HepG2 (cell line): ENCODE measurements around the gene CREB3. TPM values are rescaled to one million over a fixed set of nuclear protein-coding genes. Genes with fewer than 3 reads are reported as not detected.

ENCODE experiments used
- BORCS8-MEF2B ChIP-seq: sonication (generic); formaldehyde crosslinking; IDR thresholded peaks from 2 replicates; pipeline ENCODE4 v1.8.0; 2022; ENCODE audit warnings: mild to moderate bottlenecking, missing genetic modification reagents
- CCDC6 ChIP-seq: sonication (generic); formaldehyde crosslinking; IDR thresholded peaks from 2 replicates; pipeline ENCODE4 v1.8.1; 2022; ENCODE audit warnings: mild to moderate bottlenecking, missing genetic modification reagents, moderate library complexity
- CEBPB ChIP-seq: IDR thresholded peaks from 2 replicates; pipeline ENCODE4 v1.6.1; 2011; ENCODE audit warnings: low read depth, low read length, improper control_type of control experiment, borderline replicate concordance
- CEBPG ChIP-seq: IDR thresholded peaks from 2 replicates; pipeline ENCODE4 v1.6.1; 2016
- E2F1 ChIP-seq: sonication (generic); formaldehyde crosslinking; IDR thresholded peaks from 2 replicates; pipeline ENCODE4 v1.5.0; 2020; ENCODE audit warnings: missing genetic modification reagents
- HNRNPUL1 ChIP-seq: fragments of 200-400 bp; formaldehyde crosslinking; IDR thresholded peaks from 2 replicates; pipeline ENCODE4 v1.6.1; 2017; ENCODE audit warnings: low read depth, mild to moderate bottlenecking, low read length, moderate library complexity
- KDM1A ChIP-seq: IDR thresholded peaks from 2 replicates; pipeline ENCODE4 v1.6.1; 2016; ENCODE audit warnings: missing compliant biosample characterization
- KDM3A ChIP-seq: IDR thresholded peaks from 2 replicates; pipeline ENCODE4 v1.6.1; 2018; ENCODE audit warnings: low read depth, missing compliant biosample characterization
- PITX1 ChIP-seq: sonication (generic); formaldehyde crosslinking; IDR thresholded peaks from 2 replicates; pipeline ENCODE4 v1.5.1; 2020; ENCODE audit warnings: mild to moderate bottlenecking, missing genetic modification reagents
- RXRB ChIP-seq: IDR thresholded peaks from 2 replicates; pipeline ENCODE4 v1.6.1; 2016; ENCODE audit warnings: borderline replicate concordance, missing genetic modification reagents, missing compliant biosample characterization
- TEF ChIP-seq: sonication (generic); formaldehyde crosslinking; IDR thresholded peaks from 2 replicates; pipeline ENCODE4 v1.5.0; 2020; ENCODE audit warnings: missing genetic modification reagents
- ZBTB7A ChIP-seq: sonication (generic); formaldehyde crosslinking; IDR thresholded peaks from 2 replicates; pipeline ENCODE4 v1.8.0; 2022; ENCODE audit warnings: mild to moderate bottlenecking, missing genetic modification reagents
- ZBTB7B ChIP-seq: sonication (generic); formaldehyde crosslinking; IDR thresholded peaks from 2 replicates; pipeline ENCODE4 v1.4.0; 2020; ENCODE audit warnings: missing genetic modification reagents
- ZMYM2 ChIP-seq: sonication (generic); formaldehyde crosslinking; IDR thresholded peaks from 2 replicates; pipeline ENCODE4 v1.8.0; 2022; ENCODE audit warnings: mild to moderate bottlenecking, missing genetic modification reagents
- ZNF180 ChIP-seq: sonication (generic); formaldehyde crosslinking; IDR thresholded peaks from 2 replicates; pipeline ENCODE4 v1.4.0; 2020; ENCODE audit warnings: low read depth, missing genetic modification reagents, borderline replicate concordance
- ZNF264 ChIP-seq: sonication (generic); formaldehyde crosslinking; IDR thresholded peaks from 2 replicates; pipeline ENCODE4 v1.4.0; 2020; ENCODE audit warnings: missing genetic modification reagents
- ZNF282 ChIP-seq: fragments of 450-650 bp; IDR thresholded peaks from 2 replicates; pipeline ENCODE4 v1.6.1; 2018; ENCODE audit not compliant: partially characterized antibody
- ZNF3 ChIP-seq: IDR thresholded peaks from 2 replicates; pipeline ENCODE4 v1.7.0; 2017; ENCODE audit warnings: inconsistent platforms
- ZNF407 ChIP-seq: sonication (generic); formaldehyde crosslinking; IDR thresholded peaks from one replicate; pipeline ENCODE4 v1.5.1; 2020; ENCODE audit warnings: mild to moderate bottlenecking, missing genetic modification reagents; ENCODE audit errors: not compliant biosample characterization
- ZNF451 ChIP-seq: sonication (generic); formaldehyde crosslinking; IDR thresholded peaks from 2 replicates; pipeline ENCODE4 v1.5.0; 2020; ENCODE audit warnings: mild to moderate bottlenecking, missing genetic modification reagents
- ZNF749 ChIP-seq: sonication (generic); formaldehyde crosslinking; IDR thresholded peaks from 2 replicates; pipeline ENCODE4 v1.8.0; 2022; ENCODE audit warnings: mild to moderate bottlenecking, missing genetic modification reagents, moderate library complexity, borderline replicate concordance
- ZSCAN21 ChIP-seq: sonication (generic); formaldehyde crosslinking; IDR thresholded peaks from 2 replicates; pipeline ENCODE4 v1.8.0; 2022; ENCODE audit warnings: mild to moderate bottlenecking, missing genetic modification reagents, moderate library complexity, borderline replicate concordance
- polyA plus RNA-seq, 8 experiments: library from polyadenylated mRNA; depleted of rRNA in 3 of 8; stranded (reverse) in 7 of 8; unstranded in 1 of 8; fragments of >200 nt; fragmentation: Illumina TruSeq in 4 of 8; extraction: Trizol in 4 of 8; gene quantifications; 2 replicates each; pipeline versions ENCODE4 v1.2.1 to v1.2.3, GENCODE V29; 2011 to 2016; ENCODE audit warnings: low read depth in 4 of 8, missing spikeins in 1 of 8, mixed read lengths in 1 of 8; ENCODE audit not compliant: insufficient read depth in 1 of 8
- total RNA-seq, 5 experiments: library from RNA; depleted of rRNA; stranded (reverse); fragments of >200 nt; fragmentation: Illumina TruSeq; extraction: Trizol; gene quantifications; 2 replicates each; pipeline ENCODE4 v1.2.3, GENCODE V29; 2016; ENCODE audit warnings: low read depth in 1 of 5

The CREB3 gene
- total and polyA plus RNA-seq, 2 of the 13 experiments (the other 11 are each of a cell fraction or from before 2014, with no cell fraction given) = 11.1 to 34.2 TPM

GRCh38 chr9:35731415-35732184 lies 866 bp upstream of the CREB3 start (continued):
- no peak; the same call in 1 of the 2 replicates for TF ChIP-seq ZBTB7B (CRISPR knock-in tag)
- TF ChIP-seq CEBPG (CRISPR knock-in tag) = no peak
- no peak for TF ChIP-seq ZBTB7A (CRISPR knock-in tag)
- TF ChIP-seq ZSCAN21 (CRISPR knock-in tag) = no peak
- TF ChIP-seq ZNF749 (CRISPR knock-in tag) = peak; percentile 44; the same call in 1 of the 2 replicates
- TF ChIP-seq KDM1A (CRISPR knock-in tag) = no peak
- no peak for TF ChIP-seq E2F1 (CRISPR knock-in tag)
- no peak for TF ChIP-seq ZNF451 (CRISPR knock-in tag)
- no peak for TF ChIP-seq KDM3A (CRISPR knock-in tag)
- no peak for TF ChIP-seq CCDC6 (CRISPR knock-in tag)
- TF ChIP-seq TEF (CRISPR knock-in tag) = no peak
- no peak for TF ChIP-seq ZNF3 (CRISPR knock-in tag)
- TF ChIP-seq RXRB (CRISPR knock-in tag) = peak; percentile 43; the same call in 1 of the 2 replicates
- no peak for TF ChIP-seq ZNF264 (CRISPR knock-in tag)
- TF ChIP-seq ZNF282 = no peak
- TF ChIP-seq ZNF407 (CRISPR knock-in tag) = no peak
- TF ChIP-seq ZNF180 = no peak
- TF ChIP-seq HNRNPUL1 = no peak
- TF ChIP-seq ZMYM2 (CRISPR knock-in tag) = no peak
- peak; percentile 64; the same call in 1 of the 2 replicates for TF ChIP-seq PITX1 (CRISPR knock-in tag)
- no peak for TF ChIP-seq CEBPB
- TF ChIP-seq BORCS8-MEF2B (CRISPR knock-in tag) = 0 out of 2 replicates have a peak, but pooled peaks have one; percentile 11
